SW480 (cell line): ENCODE measurements around the gene BAIAP2L2.
"Not testable (repeated sequence)": the region's sequence is repeated elsewhere in the genome, so short reads cannot be mapped to it uniquely, and the experiment has no call there.

ENCODE experiments used
- DNase-seq: peaks from one replicate; pipeline ENCODE4 v3.0.0-alpha.2; 2016; ENCODE audit warnings: low spot score

BAIAP2L2 gene

DNA sequence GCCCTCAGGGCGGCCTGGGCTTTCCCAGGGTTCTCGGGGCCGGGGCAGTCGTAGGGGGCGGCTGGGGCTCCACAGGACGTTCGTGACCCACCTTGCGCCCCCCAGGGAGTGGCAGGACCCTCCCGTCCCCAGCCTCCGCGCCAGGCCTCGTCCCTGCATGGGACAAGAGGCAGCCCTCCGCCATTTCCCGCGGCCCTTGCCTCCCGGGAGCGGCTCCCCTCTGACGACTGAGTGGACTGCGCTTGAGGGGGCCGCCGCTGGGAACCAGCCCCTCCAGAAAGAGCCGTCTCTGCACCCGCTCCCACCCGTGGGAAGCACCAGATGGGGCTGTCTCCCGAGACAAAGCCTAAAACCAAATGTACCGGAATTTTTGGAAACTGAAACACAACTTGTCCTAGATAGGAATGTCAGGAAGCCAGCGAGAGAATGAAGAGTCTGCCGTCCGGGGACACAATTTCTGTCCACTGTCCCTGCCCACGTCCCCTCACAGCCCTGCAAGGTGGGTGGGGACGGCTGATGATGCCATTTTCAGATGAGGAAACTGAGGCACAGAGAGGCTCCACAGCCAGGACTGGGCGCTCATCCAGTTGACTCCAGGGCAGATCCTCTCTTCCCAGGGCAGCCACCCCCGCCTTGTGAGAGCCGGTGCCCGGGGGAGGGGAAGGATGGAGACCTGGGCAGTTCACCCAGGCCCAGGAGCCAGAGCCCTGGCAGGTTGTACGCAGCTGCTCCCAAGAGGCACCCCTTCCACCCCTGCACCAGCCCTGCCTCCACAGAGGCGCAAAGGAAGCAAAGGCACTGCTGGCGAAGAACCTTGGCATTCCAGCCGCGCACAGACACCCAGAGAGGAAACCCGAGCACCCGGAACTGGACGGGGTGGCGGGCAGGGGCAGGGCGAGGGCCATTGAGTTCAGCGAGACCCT is 71.3 kb downstream of the BAIAP2L2 start:
- DNase-seq, result no peak

- no peak for DNase-seq
Observed at GRCh38 chr22:38038426-38038825, 72.1 kb downstream of the BAIAP2L2 start.

DNA sequence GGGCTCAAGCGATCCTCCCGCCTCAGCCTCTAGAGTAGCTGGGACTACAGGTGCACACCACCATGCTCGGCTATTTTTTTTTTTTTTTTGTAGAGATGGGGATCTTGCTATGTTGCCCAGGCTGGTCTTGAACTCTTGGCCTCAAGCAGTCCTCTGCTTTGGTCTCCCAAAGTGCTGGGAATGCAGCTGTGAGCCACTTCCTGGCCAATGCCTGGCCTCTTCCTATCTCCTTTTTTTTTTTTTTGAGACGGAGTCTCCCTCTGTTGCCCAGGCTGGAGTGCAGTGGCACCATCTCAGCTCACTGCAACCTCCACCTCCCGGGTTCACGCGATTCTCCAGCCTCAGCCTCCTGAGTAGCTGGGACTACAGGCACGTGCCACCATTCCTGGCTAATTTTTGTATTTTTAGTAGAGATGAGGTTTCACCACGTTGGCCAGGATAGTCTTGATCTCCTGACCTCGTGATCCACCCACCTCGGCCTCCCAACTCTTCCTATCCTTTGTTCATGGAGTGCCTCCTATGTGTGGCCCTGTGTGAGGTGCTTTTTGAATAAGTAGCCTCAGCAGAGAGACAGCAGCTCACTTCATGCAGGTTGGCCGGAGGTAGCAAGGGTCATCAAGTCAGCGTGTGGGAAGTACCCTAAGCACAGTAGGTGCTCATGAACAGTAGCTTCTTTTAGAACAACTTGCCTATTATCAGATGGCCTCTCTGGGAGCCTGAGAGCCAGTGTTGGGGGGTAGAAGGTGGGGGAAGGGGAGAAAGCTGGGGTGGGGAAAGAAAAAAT is 72.9 kb downstream of the BAIAP2L2 start:
- DNase-seq, result not testable (repeated sequence)

GRCh38 chr22:38036392-38037062 is 74.0 kb downstream of the BAIAP2L2 start:
- DNase-seq, result no peak

- no peak for DNase-seq
Observed at GRCh38 chr22:38035530-38035885, 75.0 kb downstream of the BAIAP2L2 start.
